HuH-7 (cell line): ENCODE measurements around the gene MLANA.
"Not testable (repeated sequence)": the region's sequence is repeated elsewhere in the genome, so short reads cannot be mapped to it uniquely, and the experiment has no call there.

ENCODE experiments used
- DNase-seq: peaks from one replicate; pipeline ENCODE4 v3.0.0; 2011; ENCODE audit warnings: low spot score

Gene MLANA

DNA sequence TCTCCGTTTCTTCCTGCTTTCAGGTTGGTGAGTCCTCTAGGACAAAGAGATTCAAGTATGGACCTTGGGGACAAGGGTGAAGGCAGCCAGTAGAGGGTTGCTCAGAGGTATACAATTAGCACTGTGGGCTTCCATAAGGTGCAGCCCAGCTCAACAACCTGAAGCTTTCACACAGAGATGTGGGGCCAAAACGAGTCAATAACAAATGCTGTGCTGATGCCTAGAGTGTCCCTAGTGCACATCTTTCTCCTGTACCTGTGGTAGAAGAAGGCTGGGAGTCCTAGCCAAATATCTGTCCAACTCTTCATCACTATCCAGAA is 20.7 kb upstream of the MLANA start:
- no peak for DNase-seq

DNA sequence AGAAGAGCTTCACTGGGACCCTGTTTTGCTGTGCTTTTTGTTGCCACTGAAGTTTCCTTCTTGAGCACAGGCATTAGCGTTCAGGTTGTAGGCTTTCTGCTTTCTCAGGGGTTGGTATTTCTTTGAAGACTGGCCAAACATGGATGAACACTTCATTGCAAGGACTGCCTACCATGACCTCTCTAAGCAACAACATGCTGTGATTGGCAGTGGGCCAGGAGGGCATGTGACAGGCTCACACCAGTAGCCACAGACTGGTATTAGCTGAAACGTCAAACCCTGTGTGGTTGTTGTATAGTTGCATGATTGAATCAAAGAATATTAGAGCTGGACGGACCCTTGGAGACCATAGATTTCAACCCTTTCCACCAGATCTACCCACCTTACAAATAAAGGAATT is 20.0 kb upstream of the MLANA start:
- DNase-seq, result no peak

DNA sequence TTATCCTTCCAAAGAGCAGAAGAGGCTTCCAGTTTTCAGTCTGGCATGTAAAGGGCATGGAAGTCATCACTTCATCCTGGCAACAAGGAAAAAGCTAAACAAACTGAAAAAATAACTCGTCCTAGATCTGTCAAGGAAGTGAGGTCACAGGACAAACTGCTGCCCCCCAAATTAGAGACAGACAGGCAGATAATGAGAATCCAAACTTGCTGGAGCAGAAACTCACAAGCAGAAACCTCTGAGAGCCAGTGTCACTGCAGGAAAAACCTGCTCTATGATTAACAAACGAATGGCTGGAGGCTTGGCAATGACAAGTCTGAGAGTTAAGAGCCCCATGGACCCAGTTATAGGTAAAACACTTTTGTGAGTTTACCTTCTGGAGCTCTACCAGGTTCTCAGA is 18.9 kb upstream of the MLANA start:
- DNase-seq, result no peak

DNA sequence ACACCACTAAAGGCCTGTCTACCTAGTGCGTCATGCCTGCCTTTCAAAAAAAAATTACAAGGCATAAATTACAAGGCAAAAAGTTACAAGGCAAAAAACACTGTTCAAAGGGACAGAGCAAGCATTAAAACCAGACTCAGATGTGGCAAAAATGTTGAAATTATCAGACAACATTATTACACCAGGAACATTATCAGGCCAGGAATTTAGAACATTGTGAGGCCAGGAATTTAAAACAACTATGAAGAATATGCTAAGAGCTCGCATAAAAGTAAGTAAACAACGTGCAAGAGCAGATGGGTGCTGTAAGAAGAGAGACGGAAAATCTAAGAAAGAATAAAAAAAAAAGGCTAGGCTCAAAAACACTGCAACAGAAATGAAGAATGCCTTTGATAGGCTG is 18.2 kb upstream of the MLANA start:
- no peak for DNase-seq

DNA sequence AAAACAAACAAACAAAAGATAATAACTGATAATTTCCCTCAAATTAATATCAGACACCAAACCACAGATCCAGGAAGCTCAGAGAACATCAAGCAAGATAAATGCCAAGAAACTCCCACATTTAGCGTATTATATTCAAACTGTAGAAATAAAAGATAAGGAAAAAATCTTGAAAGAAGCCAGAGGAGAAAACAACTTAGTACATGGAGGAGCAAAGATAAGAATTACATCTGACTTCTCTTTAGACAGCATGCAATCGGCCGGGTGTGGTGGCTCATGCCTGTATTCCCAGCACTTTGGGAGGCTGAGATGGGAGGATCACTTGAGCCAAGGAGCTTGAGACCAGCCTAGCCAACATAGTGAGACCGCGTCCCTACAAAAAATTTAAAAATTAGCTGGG is 17.2 kb upstream of the MLANA start:
- DNase-seq, result no peak

DNA sequence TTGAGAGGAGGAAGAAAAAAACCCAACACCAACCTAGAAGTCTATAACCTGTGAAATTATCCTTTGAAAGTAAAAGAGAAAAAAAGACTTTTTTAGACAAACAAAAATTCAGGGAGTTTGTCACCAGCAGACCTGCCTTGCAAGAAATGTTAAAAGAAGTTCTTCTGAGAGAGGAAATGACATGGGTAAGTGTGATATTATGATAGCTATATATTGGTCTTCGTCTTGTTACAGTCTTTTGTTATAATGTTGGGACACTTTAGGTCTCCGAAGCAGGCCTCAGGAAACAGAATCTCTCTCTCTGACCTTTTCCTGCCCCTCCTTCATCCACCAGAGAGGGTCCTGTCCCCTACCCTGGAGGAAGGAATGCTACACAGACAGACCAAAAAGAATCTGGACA is 16.6 kb upstream of the MLANA start:
- DNase-seq, result no peak

DNA sequence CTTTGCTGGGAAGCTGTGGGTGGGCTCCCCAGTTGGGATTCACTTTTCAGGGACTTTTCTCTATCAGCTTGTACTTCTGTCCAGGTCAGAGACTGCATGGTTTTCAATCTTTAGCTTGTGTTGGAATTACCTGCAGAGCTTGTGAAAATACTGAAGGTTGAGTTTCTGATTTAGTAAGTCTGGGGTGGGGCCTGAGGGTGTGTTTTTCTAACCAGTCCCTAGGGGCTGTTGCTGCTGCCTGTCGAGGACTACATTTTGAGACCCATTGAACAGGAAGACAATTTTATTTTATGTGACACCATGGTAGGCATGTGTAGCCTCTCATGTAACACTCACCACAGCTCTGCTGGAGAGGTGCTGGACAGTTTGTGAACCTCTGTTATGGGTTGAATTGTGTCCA is 14.7 kb upstream of the MLANA start:
- DNase-seq, result no peak

DNA sequence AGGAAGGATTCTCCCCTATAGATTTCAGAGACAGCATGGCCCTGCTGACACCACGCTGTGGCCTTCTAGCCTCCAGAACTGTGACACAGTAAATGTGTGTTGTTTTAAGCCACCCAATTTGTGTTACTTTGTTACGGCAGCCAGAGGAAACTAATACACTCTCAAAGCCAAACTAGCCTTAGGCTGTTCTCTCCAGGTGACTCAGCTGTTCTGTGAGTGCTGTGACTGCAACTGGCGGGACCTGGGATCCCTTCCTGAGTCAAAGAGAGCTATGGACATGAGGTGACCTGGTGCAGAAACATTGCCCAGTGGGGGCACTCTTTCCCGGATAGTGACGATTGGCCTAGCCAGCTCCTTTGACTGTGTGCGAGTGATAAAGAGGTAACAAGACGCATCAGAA is 14.0 kb upstream of the MLANA start:
- no peak for DNase-seq

DNA sequence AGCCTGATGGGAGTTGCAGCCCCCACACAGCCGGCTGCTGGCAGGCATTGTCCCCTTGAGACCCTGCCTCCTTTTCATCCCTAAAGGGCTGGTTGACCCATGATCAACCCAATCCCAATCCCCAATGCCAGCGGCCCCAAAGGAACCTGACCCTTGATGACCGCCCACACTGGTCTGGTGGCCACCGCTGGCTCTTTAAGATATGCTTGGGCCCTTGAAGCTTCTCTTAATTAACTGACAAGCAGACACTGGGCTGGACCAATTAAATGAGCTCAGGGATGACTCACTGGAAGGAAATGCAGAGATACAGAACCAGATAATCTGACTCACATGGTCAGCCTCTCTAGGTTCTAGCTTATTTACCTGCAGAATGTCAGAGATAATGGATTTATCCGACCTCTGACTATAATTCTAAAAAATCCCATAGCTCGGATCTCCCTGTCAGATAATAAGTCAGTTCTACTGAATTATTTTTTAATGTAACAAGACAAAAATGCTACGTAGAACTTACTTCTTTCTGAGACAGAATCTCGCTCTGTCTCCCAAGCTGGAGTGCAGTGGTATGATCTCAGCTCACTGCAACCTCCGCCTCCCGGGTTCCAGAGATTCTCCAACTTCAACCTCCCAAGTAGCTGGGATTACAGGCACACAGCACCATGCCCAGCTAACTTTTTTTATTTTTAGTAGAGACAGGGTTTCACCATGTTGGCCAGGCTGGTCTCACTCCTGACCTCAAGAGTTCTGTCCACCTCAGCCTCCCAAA is 11.1 kb upstream of the MLANA start:
- no peak for DNase-seq

DNA sequence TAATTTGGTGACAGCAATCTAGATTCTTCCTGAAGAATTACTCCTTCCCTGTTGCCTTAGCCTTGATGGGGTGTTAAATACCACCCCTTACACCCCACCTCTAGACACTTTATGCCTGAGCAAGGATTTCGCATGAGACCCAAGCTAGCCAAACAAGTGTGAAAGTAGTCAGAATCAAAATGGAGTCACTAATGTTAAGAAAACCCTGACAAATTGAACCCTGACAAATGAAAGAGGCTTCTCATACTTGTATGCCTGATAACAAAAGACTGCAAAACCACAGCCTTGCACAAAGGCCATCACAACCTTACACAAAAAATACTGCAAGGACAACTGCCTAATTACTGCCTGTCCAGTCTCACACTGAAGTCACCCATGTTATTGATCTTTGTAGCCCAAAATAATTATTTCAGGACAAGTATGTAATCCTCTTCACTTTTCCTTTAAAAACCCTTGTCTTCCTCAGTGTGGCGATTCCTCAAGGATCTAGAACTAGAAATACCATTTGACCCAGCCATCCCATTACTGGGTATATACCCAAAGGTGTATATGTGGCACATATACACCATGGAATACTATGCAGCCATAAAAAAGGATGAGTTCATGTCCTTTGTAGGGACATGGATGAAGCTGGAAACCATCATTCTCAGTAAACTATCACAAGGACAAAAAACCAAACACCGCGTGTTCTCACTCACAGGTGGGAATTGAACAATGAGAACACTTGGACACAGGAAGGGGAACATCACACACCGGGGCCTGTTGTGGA is 8.3 kb upstream of the MLANA start:
- DNase-seq, result not testable (repeated sequence)

DNA sequence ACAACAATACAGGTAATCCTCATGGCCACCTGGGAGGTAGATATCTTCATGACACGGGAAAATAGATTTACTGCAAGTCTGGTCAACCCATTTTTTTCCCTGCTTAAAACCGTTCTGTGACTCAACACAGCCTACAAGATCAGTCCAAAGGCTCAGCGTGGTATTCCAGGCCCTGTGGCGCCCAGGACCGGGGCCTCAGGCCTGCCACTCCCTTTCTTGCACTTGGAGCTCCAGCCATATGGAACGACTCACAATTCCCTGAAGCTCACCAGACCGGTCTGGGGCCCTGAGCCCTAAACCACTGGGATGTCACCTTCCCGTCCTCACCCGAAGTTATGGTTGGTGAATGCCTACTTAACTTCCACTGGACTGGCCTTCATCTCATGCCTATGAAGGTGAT is 6.5 kb upstream of the MLANA start:
- no peak for DNase-seq

DNA sequence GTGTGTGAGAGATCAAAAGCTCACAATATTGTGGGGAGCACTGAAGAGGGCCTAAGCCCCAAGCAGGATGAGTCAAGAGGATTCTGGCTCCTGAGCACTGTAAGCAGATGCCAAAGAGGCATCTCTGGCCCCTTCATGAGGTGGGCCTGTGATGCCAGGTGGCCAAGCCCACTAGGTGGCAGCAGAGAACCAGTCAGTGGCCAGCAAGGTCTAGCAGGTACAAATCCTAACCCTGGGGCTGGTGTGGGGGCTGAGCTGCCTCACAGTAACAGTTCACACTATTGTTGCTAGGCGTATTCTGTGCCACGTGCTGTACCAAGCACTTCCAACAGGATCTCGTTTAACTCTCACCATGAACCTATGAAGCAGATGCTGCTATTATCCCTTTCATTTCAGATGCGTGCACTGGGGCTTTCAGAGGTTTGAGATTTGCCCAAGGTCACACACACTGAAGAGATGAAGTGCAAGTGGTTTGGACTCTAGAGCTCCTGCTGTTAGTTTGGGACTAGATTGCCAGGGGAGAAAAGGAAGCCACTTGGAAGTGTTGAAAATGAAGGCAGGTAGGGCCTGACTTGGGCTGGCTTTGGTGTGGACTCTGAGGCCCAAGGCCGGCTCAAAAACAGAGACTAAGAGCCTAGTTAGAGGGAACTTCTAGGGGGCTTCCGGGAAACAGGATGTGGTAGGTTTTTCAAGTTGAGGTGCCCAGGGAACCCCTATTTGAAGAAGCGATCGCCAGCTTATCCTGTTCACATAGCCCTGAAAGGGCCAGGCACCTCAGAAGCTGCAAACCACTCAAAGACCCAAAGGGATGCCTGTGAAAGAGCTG is 4.4 kb upstream of the MLANA start:
- peak; percentile 75 for DNase-seq

DNA sequence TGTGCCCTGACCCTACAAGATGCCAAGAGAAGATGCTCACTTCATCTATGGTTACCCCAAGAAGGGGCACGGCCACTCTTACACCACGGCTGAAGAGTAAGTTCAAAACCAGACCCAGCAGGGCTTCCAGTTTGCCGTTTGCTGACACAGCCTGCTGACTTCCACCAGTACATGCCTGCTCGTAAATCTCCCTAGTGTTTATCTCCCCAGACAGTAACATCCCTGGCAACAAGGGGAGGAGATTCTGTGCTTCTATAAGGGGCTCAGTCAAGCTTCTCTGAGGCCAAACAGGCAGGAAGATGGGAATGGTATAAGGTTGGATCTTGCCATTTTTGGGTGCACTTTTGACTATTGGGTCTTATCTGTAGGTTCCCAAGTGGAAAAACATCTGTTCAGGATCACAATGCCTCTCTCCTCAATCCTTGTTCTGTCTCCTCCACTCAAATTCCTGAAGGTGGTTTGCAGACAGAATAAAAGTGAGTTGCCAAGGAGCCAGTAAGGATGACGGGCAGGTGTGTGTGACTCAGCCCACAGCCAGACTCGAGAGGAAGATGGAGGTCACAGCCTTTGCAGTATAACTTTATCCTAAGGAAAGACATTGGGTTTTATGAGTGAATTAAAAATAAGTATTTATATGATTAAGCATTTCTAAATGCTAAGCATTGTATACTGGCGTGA is 1.9 kb downstream of the MLANA start:
- no peak for DNase-seq

DNA sequence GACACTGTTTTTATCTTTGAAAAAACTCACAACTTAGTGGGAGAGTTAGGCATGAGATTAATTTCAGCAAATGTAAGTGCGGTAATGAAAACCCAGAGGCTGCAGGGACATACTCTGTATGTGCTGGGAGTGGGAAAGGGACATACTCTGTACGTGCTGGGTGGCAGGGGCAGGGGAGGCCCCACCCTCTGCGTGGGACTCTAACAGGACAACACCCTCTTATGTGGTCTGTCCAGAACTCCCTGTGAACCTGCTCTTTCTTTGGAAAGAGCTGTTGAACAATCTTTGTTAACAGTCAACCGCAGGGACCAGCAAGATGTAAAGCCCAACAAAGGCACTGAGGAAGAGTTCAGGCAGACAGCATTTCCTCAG is 2.4 kb downstream of the MLANA start:
- DNase-seq, result no peak

DNA sequence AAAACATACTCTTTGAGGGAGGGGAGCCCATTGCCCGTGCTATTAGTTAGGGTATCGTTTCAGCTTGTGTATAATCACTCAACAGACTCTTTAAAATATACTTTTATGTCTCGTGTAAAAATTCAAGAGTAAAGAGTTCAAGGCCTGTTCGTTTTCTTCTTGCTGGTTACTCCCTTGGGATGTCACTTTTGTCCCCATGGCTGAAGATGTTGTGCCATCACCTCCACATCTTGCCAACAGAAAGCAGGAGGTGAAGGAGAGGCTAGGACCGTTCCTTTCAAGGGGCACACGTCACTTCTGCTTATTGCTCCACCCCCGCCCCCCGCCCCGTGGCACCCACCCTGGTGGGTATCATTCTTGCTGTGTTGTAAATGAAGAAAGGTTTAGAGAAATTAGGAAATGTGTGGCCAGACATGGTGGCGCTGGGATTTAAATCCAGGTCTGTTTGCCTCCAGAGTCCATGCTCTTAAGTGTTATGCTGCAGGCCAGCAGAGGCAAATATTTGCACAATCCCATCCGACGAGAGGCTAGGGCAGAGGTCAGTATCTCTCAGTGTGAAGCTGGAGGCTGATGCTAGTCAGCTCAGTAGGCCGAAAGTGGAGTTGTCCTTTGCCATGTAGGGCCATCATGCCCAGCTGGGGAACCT is 3.0 kb downstream of the MLANA start:
- peak; percentile 28 for DNase-seq

DNA sequence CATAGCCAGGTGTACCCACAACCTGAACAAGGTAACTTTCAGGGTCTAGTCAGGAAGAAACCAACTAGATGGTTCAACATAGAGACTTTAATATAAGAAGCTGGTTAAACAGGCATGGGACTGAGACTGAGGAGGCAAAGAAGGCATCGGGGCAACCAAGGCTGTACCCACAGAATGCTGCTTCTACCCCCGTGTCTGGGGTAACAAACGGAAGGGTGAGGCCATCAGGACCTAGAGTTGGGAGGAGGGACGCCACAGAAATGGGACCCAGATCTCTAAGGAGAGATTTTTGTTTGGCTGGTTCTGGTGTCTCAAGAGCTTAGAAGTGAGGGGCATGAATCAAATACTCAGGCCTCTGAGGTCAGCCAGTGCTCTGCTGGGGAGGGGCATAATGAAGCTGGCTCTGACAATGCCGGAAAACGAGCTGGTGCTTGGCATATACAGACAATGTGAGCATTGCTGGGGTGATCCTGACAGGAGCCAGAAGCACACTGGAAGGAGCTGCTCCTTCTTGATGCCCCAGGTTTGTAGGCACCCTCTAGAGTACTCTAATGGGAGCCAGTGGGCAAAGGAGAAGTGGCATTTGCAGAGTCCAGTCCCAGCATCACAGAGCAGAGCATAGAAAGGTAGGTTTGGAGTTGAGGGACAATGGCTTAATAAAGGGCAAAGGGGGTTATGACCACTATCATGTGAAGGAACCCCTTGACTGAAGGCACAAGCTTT is 3.7 kb downstream of the MLANA start:
- DNase-seq, result no peak

DNA sequence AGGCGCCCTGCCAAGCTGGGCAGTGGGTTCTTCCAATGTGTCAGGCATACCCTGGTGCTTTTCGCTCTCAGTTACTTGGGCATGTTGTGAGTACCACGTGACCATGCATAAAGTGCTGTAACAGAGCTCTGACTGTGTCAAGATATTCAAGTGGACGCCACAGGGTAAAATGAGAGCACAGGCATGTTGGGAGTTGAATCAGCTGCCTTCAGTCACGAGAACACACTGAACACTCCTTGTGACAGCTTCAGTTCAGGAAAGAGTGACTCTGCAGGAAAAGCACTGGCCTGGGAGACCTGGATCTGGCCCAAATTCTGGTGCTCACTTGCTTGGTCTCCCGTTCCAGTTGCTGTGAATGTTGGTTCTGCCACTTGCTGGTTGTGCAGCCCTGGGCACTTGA is 5.1 kb downstream of the MLANA start:
- no peak for DNase-seq

DNA sequence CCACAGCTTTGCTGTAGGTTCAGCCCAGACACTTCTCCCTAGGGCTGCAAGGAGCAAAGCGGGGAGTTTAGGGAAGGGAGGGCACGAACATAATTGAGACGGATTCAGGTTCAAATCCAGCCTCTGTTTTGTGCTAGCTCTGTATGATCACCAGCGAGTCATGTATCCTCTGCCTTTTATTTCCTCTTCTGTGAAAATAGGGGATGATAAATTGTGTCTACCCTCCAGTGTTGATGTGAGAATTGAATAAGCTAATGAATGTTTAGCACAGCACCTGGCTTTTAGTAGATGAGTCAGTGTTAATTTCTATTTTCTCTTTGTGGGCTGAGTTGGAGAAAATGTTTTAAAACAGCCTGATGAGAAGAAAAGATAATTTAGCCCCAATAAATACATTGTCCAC is 6.2 kb downstream of the MLANA start:
- DNase-seq, result no peak

DNA sequence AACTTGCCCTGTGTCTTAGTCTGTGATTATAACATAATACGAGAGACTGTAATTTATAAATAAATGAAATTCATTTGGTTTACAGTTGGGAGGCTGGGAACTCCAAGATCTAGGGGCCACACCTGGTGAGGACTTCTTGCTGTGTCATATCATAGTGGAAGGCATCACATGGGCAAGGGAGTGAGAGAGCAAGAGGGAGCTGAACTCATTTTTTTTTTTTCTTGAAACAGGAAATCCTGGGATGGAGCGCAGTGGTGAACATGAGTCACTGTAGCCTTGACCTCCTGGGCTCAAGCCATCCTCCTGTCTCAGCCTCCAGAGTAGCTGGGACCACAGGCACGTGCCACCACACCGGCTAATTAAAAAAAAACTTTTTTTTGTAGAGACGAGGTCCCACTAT is 7.2 kb downstream of the MLANA start:
- no peak for DNase-seq

DNA sequence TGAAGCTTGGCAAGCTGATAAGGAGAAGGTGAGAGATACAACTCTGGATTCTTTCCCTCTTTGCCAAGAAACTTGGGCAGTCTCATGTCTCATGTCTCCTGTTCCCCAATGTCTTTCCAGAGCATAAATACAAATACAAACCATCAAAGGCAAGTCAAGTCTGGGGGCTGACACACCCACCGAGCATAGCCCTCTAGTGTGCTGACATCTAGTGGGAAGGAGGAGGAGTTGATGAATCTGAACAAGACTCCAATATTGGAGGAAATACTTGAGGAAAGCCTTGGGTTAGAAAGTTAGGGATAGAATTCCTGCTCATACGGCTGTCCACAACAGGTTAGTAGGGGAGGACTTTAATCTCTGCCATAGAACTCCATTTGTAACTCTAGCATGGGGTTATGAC is 8.6 kb downstream of the MLANA start:
- peak; percentile 13 for DNase-seq

DNA sequence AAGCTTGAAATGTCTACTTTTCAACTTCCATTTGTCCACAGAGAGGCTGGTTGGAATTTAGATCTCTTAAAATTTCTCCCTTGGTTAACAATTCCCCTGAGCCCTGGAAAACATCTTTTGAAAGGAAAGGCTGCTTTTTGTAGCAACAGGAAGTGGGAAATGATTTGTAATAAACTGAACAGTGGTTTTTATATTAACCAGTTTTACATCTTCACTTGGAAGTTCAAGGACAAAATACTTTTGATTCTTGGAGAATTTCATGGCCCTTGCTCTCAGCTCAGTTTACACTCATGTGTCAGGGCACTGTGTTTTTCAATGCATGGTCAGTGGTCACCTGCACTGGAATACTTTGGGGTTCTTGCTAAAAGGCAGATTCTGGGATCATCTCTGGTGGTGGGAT is 9.9 kb downstream of the MLANA start:
- no peak for DNase-seq
